RWPE2 (cell line): ENCODE measurements around the gene MSI2.

Source experiments
- ATAC-seq: fragments of 200-7000 bp; cut with Tn5 transposase; 3 replicates; pipeline ENCODE4 v1.9.1; 2021; ENCODE audit warnings: low read depth
- DNase-seq: peaks from one replicate; pipeline ENCODE4 v3.0.0-alpha.2; 2020; ENCODE audit warnings: low spot score
- H3K27ac ChIP-seq: fragments of 450-650 bp; 2 replicates; pipeline ENCODE4 v1.5.1; 2017; ENCODE audit warnings: mild to moderate bottlenecking; ENCODE audit not compliant: poor library complexity, severe bottlenecking
- H3K27me3 ChIP-seq: fragments of 250-450 bp; sonication (Bioruptor Pico); 2 replicates; pipeline ENCODE4 v1.5.1; 2021; ENCODE audit warnings: mild to moderate bottlenecking, moderate library complexity; ENCODE audit not compliant: insufficient read depth, poor library complexity, severe bottlenecking
- H3K36me3 ChIP-seq: fragments of 250-450 bp; sonication (Bioruptor Pico); 2 replicates; pipeline ENCODE4 v1.5.1; 2020; ENCODE audit warnings: low read depth, mild to moderate bottlenecking, moderate library complexity
- H3K4me1 ChIP-seq: fragments of 250-450 bp; sonication (Bioruptor Pico); 2 replicates; pipeline ENCODE4 v1.5.1; 2021; ENCODE audit warnings: mild to moderate bottlenecking, moderate library complexity; ENCODE audit not compliant: insufficient read depth, poor library complexity, severe bottlenecking
- H3K4me3 ChIP-seq: fragments of 250-450 bp; sonication (Bioruptor Pico); 2 replicates; pipeline ENCODE4 v1.5.1; 2021; ENCODE audit warnings: mild to moderate bottlenecking, moderate library complexity; ENCODE audit not compliant: severe bottlenecking
- H3K9me3 ChIP-seq: fragments of 250-450 bp; sonication (Bioruptor Pico); 2 replicates; pipeline ENCODE4 v1.5.1; 2021; ENCODE audit warnings: mild to moderate bottlenecking, moderate library complexity; ENCODE audit not compliant: severe bottlenecking
- CTCF ChIP-seq: fragments of 450-650 bp; IDR thresholded peaks from one replicate; pipeline ENCODE4 v1.5.1; 2017; ENCODE audit warnings: mild to moderate bottlenecking, moderate library complexity; ENCODE audit not compliant: poor library complexity, severe bottlenecking

MSI2 gene

GRCh38 chr17:57554826-57555635 is 298.7 kb downstream of the MSI2 start:
- ATAC-seq (no peak), DNase-seq (no peak)
- Histone ChIP-seq H3K4me3 (no peak overlapping the region), H3K4me1 (peaks cover 12% of the 10 kb centered on the region), H3K36me3 (no peaks in the 10 kb centered on the region), H3K9me3 (no peaks in the 10 kb centered on the region), H3K27ac (no peak overlapping the region), H3K27me3 (no peaks in the 10 kb centered on the region)
- TF ChIP-seq CTCF, result no peak

- DNase-seq (no peak), ATAC-seq (no peak)
- no peaks in the 10 kb centered on the region for H3K9me3 ChIP-seq
- H3K36me3 ChIP-seq, result no peaks in the 10 kb centered on the region
- H3K27ac ChIP-seq, result no peak overlapping the region
- no peaks in the 10 kb centered on the region for H3K27me3 ChIP-seq
- no peak overlapping the region for H3K4me3 ChIP-seq
- H3K4me1 ChIP-seq, result peaks cover 12% of the 10 kb centered on the region
- no peak for TF ChIP-seq CTCF
Observed at GRCh38 chr17:57555636-57556175, 299.4 kb downstream of the MSI2 start.

- Histone ChIP-seq H3K4me3 (no peak overlapping the region), H3K9me3 (no peaks in the 10 kb centered on the region), H3K27me3 (no peaks in the 10 kb centered on the region), H3K36me3 (no peaks in the 10 kb centered on the region), H3K4me1 (peaks cover 12% of the 10 kb centered on the region), H3K27ac (no peak overlapping the region)
- ATAC-seq (no peak), DNase-seq (no peak)
- no peak for TF ChIP-seq CTCF
Observed at GRCh38 chr17:57556320-57556719, 300.0 kb downstream of the MSI2 start.

GRCh38 chr17:57556977-57557376 is 300.7 kb downstream of the MSI2 start:
- ATAC-seq (no peak), DNase-seq (no peak)
- Histone ChIP-seq H3K9me3 (no peaks in the 10 kb centered on the region), H3K36me3 (no peaks in the 10 kb centered on the region), H3K4me1 (peaks cover 12% of the 10 kb centered on the region), H3K27me3 (no peaks in the 10 kb centered on the region), H3K4me3 (no peak overlapping the region), H3K27ac (peak overlapping the region; percentile 46)
- TF ChIP-seq CTCF, result no peak

- no peak for TF ChIP-seq CTCF
- ATAC-seq (peak; percentile 24), DNase-seq (no peak)
- peaks cover 12% of the 10 kb centered on the region for H3K4me1 ChIP-seq
- H3K27ac ChIP-seq, result peak overlapping the region; percentile 46
- H3K27me3 ChIP-seq, result no peaks in the 10 kb centered on the region
- no peak overlapping the region for H3K4me3 ChIP-seq
- no peaks in the 10 kb centered on the region for H3K36me3 ChIP-seq
- no peaks in the 10 kb centered on the region for H3K9me3 ChIP-seq
Observed at GRCh38 chr17:57557416-57557815, 301.1 kb downstream of the MSI2 start.
